Epithelial cell of proximal tubule (primary cell): ENCODE results near the gene ADRA2A. TPM values are rescaled to one million over a fixed set of nuclear protein-coding genes. Genes with fewer than 3 reads are reported as not detected.

Experiments
- DNase-seq: peaks from one replicate; pipeline ENCODE4 v3.0.0-alpha.2; 2011; ENCODE audit warnings: low read depth
- H3K4me3 ChIP-seq: 2 replicates; pipeline ENCODE4 v1.5.1; 2011; ENCODE audit warnings: low read depth, mild to moderate bottlenecking, low read length
- total RNA-seq: library from RNA; depleted of rRNA; stranded (reverse); fragments of >200 nt; gene quantifications from 2 replicates; pipeline ENCODE4 v1.2.3, GENCODE V29; 2015
- TF ChIP-seq, protein P1 (sequence below): conservative IDR thresholded peaks from 2 replicates; pipeline ENCODE4 v1.5.1; 2012; ENCODE audit warnings: low read depth, mild to moderate bottlenecking, low read length

Gene ADRA2A
- total RNA-seq, 1 donor from 2014 or later = 0.06 TPM

DNA sequence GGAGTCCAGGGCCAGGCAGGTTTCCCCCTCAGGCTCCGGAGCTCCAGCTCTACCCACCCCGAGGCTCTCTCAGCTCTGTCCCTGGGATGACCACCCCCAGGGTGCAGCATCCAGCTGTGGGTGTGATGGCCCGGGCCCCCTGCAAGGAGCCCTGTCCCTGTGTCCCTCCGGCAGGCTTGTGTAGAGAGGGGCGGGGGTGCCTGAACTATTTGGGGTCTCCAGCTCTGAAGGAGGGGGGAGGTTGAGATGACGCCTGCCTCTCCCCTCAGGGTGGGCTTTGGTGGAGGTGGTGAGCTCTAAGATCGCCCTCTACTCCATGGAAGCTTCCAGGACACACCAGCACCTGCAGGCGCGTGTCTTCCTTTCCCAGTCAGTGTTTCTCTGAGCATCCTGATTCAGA lies 39.4 kb downstream of the ADRA2A start:
- DNase-seq = no peak
- H3K4me3 ChIP-seq = no peak overlapping the region

DNA sequence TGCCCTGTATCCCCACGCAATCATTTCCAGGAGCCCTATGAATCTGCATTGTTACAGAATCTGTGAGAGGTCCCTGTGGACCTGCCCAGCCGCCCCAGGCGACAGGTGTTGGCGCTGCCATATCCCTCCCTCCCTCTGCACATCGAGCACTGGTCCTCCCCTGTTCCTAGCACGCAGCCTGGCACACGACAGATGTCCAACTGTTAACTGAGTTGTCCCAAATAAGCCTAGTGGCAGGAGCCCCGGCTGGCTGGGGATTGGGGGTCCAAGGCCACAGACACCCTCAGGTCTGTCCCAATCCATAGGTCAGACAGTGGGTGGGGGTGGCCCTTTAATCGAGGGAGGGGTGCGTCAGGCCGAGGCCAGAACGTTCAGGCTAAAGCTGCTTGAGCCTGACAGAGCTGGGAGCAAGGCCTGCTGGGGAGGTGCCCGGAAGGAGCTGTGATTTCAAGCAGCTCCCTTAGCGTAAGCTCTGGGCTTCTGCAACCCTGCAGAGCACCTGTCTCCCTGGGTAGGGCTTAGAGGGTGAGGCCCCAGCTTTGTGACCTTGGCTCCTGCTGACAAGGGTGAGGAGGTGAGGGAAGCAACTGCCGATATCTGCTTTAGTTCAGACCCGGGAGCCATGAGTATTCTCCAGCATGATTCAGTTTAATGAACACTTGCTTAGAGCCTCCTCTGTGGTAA lies 40.1 kb downstream of the ADRA2A start:
- TF ChIP-seq, protein P1, sequence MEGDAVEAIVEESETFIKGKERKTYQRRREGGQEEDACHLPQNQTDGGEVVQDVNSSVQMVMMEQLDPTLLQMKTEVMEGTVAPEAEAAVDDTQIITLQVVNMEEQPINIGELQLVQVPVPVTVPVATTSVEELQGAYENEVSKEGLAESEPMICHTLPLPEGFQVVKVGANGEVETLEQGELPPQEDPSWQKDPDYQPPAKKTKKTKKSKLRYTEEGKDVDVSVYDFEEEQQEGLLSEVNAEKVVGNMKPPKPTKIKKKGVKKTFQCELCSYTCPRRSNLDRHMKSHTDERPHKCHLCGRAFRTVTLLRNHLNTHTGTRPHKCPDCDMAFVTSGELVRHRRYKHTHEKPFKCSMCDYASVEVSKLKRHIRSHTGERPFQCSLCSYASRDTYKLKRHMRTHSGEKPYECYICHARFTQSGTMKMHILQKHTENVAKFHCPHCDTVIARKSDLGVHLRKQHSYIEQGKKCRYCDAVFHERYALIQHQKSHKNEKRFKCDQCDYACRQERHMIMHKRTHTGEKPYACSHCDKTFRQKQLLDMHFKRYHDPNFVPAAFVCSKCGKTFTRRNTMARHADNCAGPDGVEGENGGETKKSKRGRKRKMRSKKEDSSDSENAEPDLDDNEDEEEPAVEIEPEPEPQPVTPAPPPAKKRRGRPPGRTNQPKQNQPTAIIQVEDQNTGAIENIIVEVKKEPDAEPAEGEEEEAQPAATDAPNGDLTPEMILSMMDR = no peak

More for the DNA sequence above, 39.4 kb downstream of the ADRA2A start:
- TF ChIP-seq, protein P1 = no peak

DNA sequence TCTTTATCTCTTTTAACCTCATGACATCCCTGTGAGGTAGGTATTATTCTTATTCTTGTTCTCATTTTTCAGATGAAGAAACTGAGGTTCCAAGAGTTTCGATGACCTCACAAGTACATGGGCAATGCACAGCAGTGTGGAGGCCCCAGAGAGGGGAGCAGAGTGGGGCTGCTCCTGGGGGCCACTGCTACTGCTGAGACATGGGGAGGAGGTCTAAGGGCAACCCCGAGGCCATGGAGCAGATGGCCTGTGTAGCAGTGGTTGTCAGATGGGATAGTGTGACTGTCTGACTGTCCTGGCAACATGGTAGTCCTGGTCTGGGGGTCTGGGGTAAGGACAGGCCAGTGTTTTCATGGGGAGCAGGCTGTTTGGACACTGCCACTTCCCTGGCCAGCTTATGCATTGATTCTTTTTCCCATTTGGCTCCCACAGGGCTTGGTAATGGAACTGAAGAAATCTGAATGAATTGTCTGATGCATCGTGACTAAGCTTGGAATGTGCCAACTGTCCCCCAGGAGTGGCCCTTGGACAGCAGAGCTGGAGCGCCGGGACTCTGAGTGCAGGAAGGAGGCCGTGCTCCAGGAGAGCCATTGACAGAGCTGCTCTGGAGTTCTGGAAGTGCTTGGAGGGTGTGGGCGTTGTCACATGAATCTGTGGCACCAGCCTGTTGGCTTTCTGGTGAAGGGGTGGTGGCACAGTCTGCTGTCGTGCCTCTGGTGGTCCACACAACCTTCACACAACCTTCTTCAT lies 40.9 kb downstream of the ADRA2A start:
- TF ChIP-seq, protein P1 = no peak
- H3K4me3 ChIP-seq = no peak overlapping the region
- DNase-seq = no peak

More for the DNA sequence above, 40.1 kb downstream of the ADRA2A start:
- no peak overlapping the region for H3K4me3 ChIP-seq
- DNase-seq = no peak

DNA sequence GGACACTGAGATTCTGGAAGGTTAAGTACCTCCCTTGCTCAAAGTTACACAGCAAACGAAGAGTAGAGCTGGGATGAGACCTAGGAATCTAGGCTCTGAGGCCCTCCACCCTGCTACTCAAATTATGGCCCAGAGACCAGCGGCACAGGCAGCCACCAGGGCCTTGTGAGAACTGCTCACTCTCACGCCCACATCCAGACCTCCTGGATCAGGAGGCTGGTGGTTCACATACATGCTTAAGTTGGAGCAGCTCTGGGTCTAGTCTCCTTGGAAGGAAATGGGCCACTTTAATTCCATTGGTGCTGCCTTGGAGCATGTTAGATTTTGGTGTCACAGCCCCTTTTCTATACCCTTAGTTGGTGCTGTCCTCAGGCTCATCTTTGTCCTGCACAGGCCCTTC lies 41.9 kb downstream of the ADRA2A start:
- no peak for DNase-seq
- no peak overlapping the region for H3K4me3 ChIP-seq
- TF ChIP-seq, protein P1 = no peak

DNA sequence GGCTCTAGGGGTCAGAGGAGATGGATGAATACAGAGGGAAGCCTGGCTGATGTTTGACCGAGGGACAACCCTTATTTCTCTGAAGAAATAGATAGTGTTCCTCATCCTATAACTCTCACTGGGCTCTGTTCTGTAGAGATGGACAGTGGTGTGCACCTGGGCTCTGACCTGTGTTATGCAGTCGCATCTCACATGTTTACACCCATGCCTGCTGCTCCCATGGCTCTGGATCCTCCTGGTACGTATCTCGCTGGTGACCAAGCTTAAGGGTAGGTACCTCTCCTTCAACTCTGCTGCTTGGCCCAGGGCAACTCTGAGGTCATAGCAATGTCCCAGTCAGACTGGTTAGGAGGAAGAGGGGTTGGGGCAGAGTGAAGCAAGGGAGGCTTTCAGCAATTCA lies 42.8 kb downstream of the ADRA2A start:
- H3K4me3 ChIP-seq = no peak overlapping the region
- DNase-seq = no peak
- TF ChIP-seq, protein P1 = no peak

DNA sequence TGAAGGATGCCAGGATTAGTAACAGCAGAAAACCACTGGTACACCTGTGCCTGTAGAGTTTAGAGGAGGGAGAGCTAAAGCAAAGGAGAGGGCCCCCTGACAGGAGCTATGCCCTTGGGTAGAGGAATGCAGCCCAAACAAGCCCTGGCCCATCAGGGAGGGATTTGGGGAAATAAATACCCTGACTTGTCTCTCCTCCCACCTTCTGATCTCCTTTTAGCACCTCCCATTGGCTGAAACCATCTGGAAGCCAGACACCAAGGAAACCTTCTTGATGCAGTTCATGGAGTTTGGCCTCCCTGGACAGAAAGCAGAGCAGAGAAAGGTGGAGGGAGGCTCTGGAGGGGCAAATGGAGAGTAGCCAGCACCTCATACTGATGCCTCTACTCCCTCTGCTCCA lies 45.3 kb downstream of the ADRA2A start:
- H3K4me3 ChIP-seq = no peak overlapping the region
- TF ChIP-seq, protein P1 = no peak
- DNase-seq = no peak

DNA sequence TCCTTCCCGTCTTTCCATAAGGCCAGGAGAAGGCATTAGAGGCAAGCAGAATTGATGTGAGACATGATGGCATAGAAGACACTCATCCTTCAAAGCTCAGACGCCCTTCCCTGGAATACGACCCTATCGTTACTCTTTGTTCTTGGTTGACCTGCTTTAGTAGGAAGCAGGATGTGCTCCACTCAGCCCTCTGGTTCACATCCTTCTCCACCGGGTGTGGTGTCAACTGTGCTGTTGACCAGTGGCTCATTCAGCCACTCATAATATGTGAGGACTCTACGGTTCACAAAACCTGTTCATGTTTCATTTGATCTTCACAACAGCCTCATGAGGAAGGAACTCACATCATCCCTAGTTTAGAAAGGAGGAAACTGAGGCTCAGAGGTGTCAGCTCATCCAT lies 47.1 kb downstream of the ADRA2A start:
- DNase-seq = no peak
- no peak overlapping the region for H3K4me3 ChIP-seq
- TF ChIP-seq, protein P1 = no peak
